CD4-positive, alpha-beta T cell treated with Interleukin-17A for 4 hours (primary cell): ENCODE data around the gene RBM5.

Source experiments
- DNase-seq: peaks from one replicate; pipeline ENCODE4 v3.0.0-alpha.2; 2020; ENCODE audit warnings: mixed read lengths

RBM5 gene

DNA sequence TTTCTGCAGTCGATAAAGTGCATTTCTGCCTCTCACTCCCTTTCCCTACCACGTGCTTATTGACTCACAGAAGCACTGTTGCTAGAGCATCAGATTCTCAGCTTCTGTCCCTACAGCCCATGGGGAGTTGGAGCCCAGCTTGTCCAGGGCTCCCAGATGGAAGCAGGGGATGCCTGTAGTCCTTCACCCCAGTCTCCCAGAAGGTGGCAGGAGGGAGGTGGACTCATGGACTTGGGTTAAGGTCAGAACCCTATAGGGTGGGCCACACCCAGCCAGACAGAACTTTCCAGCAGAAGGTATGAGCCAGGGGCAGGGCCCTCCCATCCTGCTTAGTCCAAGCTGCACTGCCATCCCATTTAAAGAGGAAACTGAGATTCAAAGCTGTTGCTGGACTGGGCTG is 33.4 kb downstream of the RBM5 start:
- DNase-seq, result no peak

DNA sequence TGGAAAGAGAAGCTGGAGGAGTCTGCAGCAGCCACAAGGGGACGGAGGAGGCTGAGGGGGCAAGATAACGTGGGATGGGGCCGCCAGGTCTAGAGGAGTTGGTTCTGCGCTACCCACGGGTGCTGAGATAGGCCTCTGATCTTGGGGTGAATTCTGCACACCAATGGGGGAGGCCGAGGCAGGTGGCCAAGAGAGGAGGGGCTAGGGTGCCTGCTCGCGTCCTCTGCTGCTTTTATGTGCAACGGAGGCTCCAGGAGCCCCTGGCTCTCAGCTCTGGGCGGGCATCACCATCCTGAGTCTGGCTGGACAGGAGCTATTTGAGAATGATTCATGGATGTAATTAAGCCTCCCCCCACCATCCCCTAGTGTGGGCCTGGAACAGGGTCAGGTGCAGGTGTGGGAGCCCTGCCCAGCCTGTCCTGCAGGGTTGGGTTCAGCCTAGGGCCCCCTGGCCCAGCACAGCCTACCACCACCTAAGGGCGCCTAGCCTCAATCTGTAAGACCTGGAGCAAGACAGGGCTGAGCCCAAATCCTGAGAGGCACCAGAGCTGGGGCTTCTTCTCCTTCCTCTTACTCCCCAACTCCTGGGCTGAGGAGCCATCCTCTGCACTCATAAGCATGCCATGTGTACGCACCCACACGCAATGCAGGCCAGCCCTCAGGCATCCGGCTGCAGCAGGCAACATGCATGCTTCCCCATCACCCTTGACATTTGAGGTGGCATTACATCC is 34.1 kb downstream of the RBM5 start:
- DNase-seq, result no peak

DNA sequence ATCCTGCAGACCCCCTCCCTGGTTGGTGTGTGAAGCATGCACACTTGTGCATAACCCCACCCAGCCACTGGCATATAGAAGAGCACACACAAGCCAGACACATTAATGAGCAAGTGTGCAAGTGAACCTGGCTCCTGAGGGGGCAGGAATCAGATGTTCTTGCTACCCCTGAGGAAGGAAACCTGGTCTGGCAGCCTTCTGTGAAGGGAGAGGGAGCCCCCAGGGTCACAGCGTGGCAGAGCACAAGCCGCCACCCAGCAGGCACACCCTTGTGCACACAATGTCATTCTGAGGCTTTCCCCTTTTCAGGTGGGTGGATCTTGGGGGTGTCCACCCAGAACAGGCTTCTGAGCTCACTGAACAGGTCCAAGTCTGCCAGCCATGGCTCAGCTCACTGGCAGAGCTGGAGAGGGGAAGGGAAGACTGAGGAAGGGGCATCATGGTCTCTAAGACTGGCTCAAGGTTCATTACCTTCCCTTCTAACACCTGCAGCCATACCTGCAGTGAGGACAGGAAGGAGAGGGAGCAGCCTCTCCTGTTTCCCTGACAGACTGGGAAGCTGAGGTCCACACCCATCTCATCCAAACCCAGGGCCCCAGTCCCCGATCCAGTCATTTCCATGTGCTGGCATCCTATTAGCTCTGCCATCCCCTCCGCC is 34.8 kb downstream of the RBM5 start:
- DNase-seq, result no peak

DNA sequence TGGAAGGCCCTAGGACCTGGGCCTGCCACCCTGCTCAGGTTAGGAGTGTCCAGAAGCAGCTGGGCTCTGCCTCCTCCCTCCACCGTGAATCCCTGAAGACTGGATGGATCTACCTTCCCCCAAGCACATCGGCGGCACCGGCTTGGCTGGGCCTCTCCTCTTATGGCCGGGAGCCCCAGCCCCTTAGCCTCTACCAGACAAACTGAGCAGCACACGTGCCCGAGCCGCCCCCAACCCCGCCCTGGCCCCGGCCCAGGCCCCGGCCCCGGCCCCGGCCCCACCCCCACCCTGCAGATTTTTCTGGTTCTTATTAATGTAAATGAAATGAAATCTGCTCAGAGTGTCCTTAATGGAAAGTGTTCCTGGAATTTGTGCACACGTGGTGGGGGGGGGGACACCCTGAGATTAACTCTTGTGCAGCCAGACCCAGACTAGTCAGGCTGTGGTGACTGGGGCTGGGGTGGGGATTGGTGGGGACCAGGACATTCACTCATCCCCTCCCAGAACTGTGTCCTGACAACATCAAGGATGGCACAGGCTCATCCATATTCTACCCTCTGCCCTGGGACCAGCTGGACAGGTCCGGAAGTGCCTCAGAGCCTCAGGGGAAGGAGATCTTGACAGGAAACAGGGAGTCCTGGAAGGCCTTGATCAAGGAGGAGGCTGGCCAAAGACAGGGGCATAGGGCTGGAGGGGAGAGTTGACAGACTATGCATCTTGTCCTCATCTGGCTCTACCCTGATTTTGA is 35.5 kb downstream of the RBM5 start:
- DNase-seq, result no peak

DNA sequence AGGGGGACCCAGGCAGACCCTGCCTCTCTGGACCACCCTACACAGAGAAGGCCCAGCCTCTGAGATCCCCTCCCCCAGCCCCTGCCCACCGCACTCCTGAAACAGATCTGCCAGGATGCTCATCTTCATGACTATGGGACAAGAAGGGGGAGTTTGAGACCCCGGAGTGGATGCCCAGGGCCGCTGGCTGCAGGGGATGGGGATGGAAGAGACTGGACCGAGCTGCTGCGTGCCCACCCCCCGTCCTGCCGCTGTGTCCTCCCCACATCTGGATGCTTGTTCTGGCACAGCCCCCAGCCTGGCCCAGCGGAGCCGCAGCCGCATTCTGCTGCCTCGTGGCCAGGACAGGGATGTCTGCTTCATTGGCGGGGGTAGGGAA is 36.1 kb downstream of the RBM5 start:
- no peak for DNase-seq

DNA sequence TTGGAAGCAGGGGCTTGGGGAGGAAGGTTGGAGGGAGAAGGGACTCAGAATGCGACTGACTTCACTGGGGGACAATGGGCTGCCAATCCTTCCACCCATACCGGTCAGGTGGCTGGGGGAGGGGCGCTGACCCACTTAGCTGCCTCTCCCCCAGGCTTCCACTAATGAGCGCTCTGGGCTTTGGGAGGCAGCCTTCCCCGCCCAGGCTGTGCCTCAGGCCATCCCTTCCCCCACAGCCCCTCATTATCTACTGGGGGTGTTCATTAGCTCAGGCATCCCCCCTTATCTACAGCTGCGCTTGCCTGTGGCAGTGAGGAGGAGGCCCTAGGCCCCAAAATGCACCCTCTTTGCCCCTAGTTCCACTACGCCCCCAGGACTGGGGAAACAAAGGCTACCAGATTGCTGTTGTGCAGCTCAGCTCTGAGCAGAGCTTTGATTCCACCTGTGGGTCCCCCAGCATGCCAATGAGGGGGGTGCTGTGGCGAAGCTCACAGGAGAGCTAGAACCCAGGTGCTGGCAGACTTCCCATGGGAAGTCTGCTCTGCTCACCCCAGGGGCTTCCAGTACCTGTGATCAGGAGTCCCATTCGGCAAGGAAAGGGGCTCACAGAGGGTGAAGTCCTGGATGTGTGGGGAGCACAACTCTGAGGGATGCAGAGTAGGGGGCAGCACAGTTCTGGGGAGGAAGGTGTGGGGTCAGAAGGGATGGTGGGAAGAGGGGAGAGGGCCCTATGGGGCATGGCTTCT is 37.0 kb downstream of the RBM5 start:
- no peak for DNase-seq

DNA sequence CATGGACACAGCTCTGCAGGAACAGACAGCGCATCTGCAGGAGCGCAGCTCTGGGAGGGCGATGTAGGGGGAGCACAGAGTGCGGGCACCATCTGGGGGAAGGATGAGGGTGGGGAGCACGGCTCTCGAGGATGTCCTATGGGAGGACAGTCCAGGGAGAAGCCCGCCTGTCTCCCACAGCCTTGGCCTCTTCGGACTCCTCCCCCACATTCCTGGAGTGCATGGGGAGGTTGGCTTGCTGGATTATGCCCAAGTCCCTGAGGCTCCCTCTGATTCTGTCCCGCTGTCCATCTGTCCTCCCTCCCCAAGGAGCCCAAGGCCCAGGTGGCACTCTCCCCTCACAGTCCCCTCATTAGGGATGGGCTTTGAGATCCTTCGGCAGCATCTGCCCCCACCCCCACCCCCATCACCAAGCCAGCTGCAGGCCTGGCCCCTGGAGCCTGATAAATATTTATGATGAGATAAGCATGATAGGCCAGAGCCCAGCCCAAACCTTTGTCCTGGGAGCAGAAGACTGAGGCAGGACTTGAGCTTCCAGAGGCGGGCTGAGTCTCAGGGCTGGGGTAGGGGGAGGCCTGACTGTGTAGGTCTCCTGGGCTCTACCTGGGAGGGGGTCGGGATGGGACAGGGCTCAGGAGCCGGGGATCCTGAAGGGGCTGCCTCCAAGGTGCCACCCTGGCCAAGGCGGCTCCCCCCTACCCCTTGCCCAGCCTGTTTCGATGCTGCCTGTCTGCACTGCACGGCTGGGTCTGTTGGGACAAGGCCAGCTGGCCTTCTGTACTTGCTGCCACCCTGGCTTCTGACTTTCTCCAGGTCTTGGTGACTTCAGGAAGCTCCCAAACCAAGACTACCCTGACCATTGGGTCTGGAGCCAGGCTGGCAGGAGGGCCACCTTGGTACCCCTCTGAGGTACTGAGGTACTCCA is 37.8 kb downstream of the RBM5 start:
- no peak for DNase-seq

DNA sequence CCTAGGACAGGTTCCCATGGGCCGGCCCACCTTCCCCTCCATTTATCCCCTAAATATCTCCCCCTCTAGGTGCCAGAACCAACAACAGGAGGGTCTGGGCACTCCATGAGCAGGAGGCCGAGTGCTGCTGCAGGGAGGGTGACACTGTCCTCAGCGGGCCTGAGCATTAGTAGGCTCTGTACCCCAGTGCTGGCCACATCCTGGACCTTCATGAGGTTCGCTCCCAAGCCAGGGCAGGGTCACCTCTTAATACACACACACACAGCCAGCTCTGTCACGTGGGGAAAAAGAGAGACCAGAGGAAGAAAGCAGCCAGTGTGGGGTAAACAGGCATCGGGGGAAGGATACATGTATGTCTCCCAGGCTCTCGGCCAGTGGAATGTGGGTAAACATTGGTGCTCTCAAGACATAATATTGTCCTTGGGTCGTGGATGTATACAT is 38.6 kb downstream of the RBM5 start:
- DNase-seq, result no peak

DNA sequence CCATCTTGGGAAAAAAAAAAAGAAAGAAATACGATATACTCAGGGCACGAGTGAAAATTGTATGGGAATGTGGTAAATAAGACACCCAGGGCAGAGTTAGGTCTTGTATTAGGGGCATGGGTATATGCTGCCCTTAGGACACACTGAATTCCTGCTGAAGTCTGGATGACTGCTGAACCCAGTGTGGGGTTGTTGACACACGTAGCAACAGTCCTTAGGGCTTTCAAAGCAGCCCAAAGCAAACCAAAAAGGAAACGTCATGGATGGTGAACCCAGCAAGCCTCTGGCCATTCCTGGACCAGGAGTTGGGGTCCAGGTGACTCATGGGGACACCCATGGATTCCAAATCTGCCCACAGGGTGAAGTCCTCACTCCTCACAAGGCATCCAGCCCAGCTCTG is 39.3 kb downstream of the RBM5 start:
- DNase-seq, result no peak

DNA sequence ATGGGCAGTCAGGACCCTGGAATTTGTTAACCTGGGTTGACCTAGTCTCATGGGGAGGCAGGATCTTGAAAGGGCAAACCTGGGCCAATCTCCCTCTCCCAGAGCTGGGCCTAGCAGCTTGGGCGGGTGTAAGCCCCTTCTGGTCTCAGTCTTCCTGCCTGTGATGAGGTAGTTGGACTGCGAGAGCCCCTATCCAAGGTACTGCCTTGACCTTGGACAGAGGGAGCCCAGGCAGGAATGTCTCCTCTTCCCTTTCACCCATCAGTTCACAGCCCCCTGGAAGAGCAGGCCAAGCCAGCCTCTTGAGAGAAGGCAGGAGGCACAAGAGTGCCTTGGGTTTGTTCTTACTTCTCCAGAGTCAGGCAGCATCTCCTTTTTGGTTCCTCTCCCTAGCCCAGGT is 41.7 kb downstream of the RBM5 start:
- DNase-seq, result no peak

DNA sequence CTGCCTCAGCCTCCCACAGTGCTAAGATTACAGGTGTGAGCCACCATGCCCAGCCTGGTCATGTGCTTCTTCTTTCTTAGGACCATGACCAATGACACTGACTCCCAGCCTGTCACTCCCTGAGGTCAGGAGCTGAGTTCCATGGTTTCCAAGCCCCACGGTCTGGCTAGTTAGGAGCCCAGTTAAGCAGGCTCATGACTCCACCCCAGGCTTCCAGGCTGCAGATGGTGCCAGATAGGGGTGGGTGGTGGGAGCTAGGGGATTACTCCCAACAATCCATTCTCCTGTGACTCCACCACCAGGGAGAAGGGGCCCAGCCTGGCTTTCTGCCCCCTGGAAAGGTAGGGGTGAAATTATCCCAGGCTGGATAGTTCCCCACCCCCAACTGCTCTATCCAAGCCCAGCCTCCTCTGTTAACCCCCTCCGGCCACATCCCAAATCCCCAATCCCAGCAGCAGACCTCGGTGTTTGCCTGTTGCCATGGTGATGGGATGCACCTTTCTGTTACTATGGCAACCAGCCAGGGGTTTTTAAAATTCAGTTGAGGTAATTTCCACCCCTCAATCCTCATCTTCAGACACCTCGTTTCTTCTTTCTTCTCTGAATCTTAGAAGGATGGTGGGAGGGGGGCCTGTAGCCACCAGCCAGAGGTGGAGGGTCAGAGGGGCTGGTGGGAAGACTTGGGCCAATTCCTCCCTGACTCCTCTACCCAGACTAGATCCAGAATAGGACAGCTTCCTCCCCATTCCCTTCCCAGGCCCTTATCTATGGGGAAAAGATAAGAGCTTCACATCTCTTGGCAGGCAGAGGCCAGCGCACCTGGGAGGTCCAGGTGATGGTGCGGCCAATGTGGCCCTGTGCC is 43.9 kb downstream of the RBM5 start:
- DNase-seq, result no peak

DNA sequence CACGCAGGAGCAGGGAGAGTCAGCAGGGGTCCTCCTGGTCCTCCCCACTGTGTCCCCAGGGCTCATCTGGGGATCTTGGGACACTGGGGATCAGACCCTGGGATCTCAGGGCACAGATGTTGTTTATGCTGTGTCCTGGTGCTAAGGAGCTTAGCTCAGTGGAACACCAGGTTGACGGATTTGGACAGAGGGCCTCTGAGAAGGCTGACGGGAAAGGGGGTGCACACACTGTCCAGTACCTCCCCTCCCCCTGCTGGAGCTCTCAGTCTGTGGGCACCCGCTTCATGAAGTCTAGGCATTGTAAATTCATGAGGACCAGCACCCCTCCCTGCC is 44.5 kb downstream of the RBM5 start:
- no peak for DNase-seq

DNA sequence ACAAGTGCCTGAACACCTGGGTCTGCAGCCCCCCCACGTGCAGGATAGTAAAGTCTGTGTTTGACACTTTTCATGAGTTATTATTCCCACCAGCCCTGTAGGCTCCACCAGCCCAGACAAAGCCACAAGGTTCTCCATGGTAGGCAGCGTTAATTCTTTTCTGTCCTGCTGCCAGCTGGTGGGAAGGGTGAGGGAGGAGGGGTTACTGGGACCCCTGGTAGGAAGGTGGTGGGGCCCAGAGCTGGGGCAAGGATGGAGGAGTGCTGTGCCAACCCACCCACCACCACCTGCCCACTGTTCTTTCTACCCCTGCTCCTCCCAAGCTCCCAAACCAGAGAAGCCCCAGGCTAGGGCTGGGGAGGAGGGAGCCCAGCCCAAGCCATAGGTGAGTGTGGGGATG is 45.6 kb downstream of the RBM5 start:
- no peak for DNase-seq

DNA sequence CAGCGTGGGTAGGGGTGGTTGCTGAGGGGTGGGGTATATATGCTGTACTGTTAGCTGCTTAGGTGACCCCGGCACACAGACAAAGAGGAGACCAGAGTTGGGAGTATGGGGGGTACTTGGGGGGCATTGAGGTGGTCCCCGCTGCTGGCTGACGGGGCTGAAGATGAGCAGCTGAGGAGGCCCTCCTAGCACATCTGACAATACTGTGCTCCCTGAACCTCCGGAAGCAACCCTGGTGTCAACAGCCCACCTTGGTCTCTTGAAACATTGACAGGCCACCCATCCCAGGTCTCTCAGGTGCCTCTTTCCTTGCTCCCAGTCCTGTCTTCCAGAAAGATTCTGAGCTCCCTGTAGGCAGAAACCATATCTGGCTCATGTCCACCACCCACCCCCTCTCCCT is 47.2 kb downstream of the RBM5 start:
- no peak for DNase-seq

DNA sequence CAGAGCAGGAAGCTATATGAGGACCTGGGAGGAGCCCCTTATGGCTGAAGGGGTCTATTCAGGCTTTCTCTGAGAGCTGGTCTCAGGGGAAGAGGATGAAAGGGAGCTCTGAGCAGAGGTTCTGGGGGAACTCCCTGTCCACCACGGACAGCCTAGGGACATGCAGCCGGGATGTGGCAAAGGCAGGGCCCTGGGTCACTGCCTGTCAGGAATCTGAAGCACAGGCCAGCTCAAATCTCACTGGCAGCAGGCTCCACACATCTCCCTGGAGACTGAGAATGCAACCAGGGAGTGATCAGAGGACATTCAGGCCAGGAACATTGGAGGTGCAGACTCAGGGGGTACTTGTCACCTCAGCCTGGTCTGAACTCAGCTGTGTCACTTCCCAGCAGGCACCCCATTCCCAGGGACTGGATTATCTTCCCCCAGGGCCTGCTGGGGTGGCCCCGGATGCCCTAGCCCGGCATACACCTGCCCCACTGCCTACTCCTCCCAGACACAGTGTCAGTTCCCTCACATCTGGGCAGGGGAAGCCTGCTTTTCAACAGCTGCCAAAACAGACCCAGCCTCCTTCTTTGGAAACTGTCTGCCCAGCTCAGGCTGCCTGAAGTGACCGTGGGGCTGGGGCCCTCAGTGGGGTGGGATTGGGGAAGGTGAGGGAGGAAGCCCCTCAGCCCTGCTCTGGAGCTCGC is 48.1 kb downstream of the RBM5 start:
- no peak for DNase-seq

DNA sequence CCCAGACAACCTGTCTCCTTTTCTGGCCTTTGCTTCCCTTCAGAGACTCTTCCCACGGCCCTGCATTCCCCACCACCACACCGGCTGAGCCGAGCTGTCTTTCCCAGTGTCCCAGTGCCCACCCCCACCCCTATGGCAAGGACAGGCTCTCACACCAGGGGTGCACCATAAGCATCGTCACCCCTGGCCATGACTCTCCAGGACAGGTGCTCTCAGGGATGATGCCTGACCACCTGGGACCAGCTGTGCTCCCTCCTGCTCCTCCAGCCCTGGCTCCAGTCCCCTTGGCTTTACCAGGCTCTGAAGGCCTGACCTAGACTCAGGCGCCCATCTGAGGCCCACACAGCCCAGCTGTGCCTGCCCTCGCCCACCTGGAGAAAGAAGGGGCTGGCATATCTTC is 48.8 kb downstream of the RBM5 start:
- no peak for DNase-seq

DNA sequence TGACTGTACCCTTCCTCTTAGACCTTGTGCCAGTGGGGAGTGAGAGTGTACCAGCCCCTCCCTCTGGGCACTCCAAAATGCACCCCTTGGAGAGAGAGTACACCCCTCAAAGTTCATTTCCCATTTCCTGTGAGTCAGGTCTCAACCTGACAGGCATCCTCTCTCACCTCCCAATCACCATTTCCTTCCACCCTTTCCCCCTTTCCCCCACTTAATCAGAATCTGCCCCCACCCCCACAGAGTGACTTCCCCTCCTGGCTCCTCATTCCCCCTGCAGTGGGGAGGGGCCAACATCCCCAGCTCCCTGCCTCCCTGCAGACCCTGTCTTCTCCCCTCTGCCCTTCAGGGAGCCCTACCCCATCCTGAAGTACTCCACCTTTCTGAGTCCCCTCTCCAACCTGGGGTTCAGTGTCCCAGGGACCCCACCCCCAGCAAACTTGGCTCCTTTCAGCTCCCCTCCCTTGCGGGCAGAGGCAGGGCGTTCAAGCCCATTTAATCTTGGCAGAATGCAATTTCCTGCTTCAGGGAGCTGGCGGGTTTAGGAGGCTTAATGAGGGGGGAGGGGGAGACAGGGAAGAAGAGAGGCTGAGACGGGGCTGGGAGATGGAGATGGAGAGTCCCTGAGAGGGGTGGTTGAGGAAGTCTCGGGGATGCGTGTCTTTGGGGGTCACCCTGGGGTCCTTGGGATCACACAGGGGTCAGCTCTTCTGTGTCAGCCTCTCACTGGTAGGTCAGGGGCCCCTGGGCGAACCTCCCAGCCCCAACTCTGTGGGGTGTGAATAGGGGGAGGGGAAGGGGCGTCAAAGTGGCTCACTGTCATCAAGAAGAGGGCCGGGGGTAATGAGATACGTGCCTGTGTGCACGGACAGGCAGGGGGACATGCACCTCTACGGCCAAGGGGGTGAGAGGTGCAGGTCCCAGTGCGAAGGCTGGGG is 49.8 kb downstream of the RBM5 start:
- no peak for DNase-seq

DNA sequence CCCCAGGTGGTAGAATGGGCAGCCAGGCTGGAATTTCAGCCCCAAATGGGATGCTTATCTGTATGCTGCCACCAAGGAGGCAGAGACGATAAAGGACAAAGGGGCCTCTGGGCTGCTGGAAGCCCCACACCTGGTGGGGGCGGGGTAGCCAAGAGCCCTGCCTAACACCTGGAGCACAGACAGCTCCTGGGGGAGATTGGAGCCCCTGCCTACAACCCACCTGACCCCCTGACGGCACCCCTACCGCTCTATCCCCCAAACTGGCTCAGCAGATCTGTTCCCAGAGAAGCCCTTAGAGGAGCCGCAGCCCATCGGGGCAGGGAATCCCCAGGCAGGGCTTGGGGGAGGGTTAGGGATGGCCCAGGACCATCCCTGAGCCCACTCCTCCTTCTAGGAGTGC is 50.6 kb downstream of the RBM5 start:
- no peak for DNase-seq

DNA sequence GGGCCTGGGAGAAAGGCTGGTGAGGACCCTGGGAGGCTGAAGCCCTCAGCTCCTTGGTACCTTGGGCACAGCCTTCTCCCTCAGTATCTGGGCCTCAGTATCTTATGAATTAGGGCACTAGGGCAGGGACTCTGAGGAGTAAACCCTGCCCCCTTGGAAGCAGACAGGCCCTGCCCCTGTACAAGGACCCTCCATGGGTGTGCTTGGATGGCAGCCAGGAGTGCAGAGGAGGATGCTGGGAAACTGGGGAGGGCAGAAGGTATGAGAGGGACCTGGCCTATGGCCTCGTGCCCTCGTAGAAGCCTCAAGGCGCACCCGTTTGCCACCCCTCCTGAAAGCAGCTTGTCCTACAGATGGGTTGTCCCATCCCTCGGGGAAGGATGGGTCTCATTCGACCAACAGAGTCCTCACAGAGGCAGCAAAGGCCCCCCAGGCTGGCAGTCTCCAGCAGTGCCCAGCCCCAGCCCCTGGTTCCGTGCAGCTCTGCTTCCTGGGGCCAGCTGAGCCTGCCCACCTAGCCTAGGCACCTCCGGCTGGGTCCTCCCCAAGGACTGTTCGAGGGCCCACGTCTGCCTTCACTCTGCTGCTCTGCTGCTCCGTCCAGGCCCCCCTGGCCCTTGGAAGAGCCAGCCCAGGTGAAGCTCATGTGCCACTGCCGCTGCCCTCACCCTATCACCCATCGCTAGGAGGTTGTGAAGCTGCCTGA is 51.2 kb downstream of the RBM5 start:
- DNase-seq, result no peak
